Measurements from ENCODE around the gene DYDC2.
"Not testable (repeated sequence)": the region's sequence is repeated elsewhere in the genome, so short reads cannot be mapped to it uniquely, and the experiment has no call there.

DYDC2 gene

GRCh38 chr10:80414142-80414895, 57.7 kb downstream of the DYDC2 start:
- no peak for DNase-seq

GRCh38 chr10:80415734-80416478, 59.3 kb downstream of the DYDC2 start:
- no peak for DNase-seq

GRCh38 chr10:80416479-80417098, 60.0 kb downstream of the DYDC2 start:
- DNase-seq, result no peak

DNA sequence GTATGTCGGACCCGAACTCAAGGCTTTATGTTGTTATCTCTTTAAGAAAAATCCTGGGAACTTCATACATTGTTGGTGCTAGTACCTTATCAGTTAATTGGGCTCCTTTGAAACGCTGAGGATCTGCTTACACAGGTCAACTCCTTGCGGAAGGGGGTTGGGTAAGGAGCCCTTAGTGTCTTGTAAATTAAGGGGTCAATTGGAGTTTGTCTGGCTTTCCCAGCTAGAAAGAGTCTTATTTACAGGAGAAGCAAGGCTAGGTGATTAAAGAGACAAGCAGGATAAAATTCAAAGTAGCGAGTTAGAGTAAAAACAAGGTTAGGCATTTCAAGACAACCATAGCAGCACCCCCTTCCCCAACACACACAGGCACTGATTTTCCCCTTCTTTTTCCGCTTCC, 60.7 kb downstream of the DYDC2 start:
- not testable (repeated sequence) for DNase-seq
